Activated CD8-positive, alpha-beta memory T cell treated with anti-CD3 and anti-CD28 coated beads, Interleukin-2, amount 50 U/mL, for 24 hours (primary cell): ENCODE measurements around the gene CWH43.
"Not testable (repeated sequence)": the region's sequence is repeated elsewhere in the genome, so short reads cannot be mapped to it uniquely, and the experiment has no call there.

Experiments
- DNase-seq: peaks from one replicate; pipeline ENCODE4 v3.0.0-alpha.2; 2020; ENCODE audit errors: extremely low read depth

Gene CWH43

DNA sequence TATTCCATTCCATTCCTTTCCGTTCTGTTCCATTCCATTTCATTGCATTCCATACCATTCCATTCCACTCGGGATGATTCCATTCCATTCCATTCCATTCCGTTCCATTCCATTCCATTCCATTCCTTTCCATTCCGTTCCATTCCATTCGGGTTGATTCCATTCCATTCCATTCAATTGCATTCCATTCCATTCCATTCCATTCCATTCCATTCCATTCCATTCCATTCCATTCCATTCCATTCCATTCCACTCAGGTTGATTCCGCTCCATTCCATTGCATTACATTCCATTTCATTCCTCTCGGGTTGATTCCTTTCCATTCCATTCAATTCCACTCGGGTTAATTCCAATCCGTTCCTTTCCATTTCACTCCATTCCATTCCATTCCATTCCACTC, 111.0 kb downstream of the CWH43 start:
- DNase-seq, result not testable (repeated sequence)

GRCh38 chr4:49097505-49097904, 111.4 kb downstream of the CWH43 start:
- not testable (repeated sequence) for DNase-seq

DNA sequence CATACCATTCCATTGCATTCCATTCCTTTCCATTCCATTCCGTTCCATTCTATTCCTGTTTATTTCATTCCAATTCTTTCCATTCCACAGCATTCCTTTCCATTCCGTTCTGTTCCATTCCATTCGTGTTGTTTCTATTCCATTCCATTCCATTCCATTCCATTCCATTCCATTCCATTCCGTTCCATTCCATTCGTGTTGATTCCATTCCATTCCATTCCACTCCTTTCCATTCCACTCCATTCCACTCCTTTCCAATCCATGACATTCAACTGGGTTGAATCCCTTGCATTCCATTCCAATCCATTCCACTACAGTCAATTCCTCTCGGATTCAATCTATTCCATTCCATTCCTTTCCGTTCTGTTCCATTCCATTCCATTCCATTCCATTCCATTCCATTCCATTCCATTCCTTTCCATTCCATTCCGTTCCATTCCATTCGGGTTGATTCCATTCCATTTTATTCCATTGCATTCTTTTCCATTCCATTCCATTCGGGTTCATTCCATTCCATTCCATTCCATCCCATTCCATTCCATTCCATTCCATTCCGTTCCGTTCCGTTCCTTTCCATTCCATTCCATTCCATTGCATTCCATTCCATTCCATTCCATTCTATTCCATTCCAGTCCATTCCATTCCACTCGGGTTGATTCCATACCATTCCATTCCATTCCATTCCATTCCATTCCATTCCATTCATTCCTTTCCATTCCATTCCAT, 112.1 kb downstream of the CWH43 start:
- not testable (repeated sequence) for DNase-seq

DNA sequence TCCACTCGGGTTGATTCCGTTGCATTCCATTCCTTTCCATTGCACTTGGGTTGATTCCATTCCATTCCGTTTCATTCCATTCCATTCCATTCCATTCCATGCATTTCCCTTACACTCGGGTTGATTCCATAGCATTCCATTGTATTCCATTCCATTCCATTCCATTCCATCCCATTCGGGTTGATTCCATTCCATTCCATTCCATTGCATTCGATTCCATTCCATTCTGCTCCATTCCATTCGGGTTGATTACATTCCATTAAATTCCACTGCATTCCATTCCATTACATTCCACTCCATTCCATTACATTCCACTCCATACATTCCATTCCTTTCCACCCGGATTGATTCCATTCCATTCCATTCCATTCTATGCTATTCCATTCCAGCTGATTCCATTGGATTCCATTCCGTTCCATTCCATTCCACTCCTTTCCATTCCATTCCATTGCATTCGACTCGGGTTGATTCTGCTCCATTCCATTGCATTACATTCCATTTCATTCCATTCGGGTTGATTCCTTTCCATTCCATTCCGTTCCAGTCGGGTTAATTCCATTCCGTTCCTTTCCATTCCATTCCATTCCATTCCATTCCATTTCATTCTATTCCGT, 113.9 kb downstream of the CWH43 start:
- DNase-seq, result not testable (repeated sequence)

DNA sequence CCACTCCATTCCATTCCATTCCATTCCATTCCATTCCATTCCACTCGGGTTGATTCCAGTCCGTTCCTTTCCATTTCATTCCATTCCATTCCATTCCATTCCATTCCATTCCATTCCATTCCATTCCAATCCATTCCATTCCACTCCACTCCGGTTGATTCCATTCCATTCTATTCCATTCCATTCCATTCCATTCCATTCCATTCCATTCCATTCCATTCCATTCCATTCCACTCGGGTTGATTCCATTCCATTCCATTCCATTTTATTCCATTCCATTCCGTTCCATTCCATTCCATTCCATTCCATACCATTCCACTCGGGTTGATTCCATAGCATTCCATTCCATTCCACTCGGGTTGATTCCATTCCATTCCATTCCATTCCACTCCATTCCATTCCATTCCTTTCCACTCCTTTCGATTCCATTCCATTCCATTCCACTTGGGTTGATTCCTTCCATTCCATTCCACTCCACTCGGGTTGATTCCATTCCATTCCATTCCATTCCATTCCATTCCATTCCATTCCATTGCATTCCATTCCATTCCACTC, 116.3 kb downstream of the CWH43 start:
- DNase-seq, result not testable (repeated sequence)

- DNase-seq, result not testable (repeated sequence)
Observed at GRCh38 chr4:49103436-49104136, 117.5 kb downstream of the CWH43 start.

DNA sequence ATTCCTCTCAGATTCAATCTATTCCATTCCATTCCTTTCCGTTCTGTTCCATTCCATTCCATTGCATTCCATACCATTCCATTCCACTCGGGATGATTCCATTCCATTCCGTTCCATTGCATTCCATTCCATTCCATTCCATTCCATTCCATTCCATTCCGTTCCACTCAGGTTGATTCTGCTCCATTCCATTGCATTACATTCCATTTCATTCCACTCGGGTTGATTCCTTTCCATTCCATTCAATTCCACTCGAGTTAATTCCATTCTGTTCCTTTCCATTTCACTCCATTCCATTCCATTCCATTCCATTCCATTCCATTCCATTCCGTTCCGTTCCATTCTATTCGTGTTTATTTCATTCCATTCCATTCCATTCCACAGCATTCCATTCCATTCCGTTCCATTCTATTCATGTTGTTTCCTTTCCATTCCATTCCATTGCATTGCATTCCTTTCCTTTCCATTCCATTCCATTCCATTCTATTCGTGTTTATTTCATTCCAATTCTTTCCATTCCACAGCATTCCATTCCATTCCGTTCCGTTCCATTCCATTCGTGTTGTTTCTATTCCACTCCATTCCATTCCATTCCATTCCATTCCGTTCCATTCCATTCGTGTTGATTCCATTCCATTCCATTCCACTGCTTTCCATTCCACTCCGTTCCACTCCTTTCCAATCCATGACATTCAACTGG, 118.3 kb downstream of the CWH43 start:
- not testable (repeated sequence) for DNase-seq

- not testable (repeated sequence) for DNase-seq
Observed at GRCh38 chr4:49105248-49105904, 119.3 kb downstream of the CWH43 start.

DNA sequence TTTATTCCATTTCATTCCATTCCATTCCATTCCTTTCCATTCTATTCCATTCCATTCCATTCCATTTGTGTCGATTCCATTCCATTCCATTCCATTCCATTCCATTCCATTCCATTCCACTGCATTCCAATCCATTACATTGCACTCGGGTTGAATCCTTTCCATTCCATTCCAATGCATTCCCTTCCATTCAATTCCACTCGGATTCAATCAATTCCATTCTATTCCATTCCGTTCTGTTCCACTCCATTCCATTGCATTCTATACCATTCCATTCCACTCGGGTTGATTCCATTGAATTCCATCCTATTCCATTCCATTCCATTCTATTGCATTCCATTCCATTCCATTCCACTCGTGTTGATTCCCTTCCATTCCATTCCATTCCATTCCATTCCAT, 121.2 kb downstream of the CWH43 start:
- not testable (repeated sequence) for DNase-seq

GRCh38 chr4:49108183-49108978, 122.3 kb downstream of the CWH43 start:
- DNase-seq, result not testable (repeated sequence)

GRCh38 chr4:49109567-49110166, 123.6 kb downstream of the CWH43 start:
- DNase-seq, result not testable (repeated sequence)

- not testable (repeated sequence) for DNase-seq
Observed at GRCh38 chr4:49110579-49110978, 124.5 kb downstream of the CWH43 start.
